ENCODE results near the gene MEF2A. TPM values are rescaled to one million over a fixed set of nuclear protein-coding genes. Genes with fewer than 3 reads are reported as not detected.
"Not testable (repeated sequence)": the region's sequence is repeated elsewhere in the genome, so short reads cannot be mapped to it uniquely, and the experiment has no call there.

MEF2A gene
- polyA plus RNA-seq, 6 donors from 2014 or later: 27.1 to 56.6 (median 40.9) TPM

DNA sequence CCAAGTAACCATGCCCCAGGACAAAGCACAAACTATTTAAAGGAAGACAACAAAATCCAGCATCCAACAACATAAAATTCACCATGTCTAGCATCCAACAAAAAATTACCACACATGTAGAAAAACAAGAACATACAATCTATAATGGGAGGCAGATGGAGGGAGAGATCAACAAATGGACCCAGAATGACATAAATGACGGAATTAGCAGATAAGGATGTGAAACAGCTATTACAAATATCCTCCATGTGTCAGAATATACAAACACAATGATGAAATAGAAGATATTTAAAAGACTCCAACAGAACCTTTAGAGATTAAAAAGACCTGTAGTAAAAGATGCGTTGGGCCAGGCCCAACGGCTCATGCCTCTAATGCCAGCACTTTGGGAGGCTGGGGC lies 156.6 kb downstream of the MEF2A start:
- H3K27ac Mint-ChIP-seq: no peak overlapping the region
- no peak for ATAC-seq (ENCODE audit: low read depth in 2 of 2)
- no peak for DNase-seq
- H3K9me3 Mint-ChIP-seq: no peaks in the 10 kb centered on the region
- no peaks in the 10 kb centered on the region for H3K27me3 Mint-ChIP-seq
- H3K36me3 Mint-ChIP-seq: no peaks in the 10 kb centered on the region
- peaks cover 25 to 34% (median 34%) of the 10 kb centered on the region in 3 donors for H3K4me1 Mint-ChIP-seq
- no peak overlapping the region for H3K4me3 Mint-ChIP-seq

GRCh38 chr15:99726333-99726732 lies 160.5 kb downstream of the MEF2A start:
- Mint-ChIP-seq H3K4me1 (peaks cover 0 to 7% (median 0%) of the 10 kb centered on the region in 3 donors), H3K27ac (peak overlapping the region in 1 of 6 donors; percentile 80), H3K27me3 (no peaks in the 10 kb centered on the region), H3K9me3 (no peaks in the 10 kb centered on the region), H3K4me3 (no peak overlapping the region), H3K36me3 (no peaks in the 10 kb centered on the region)
- ATAC-seq (ENCODE audit: low read depth in 2 of 2): no peak
- no peak for DNase-seq

- no peak for ATAC-seq (ENCODE audit: low read depth in 2 of 2)
- Mint-ChIP-seq H3K27me3 (no peaks in the 10 kb centered on the region), H3K4me1 (peaks cover 4 to 9% (median 5%) of the 10 kb centered on the region in 3 donors), H3K27ac (no peak overlapping the region), H3K4me3 (no peak overlapping the region), H3K9me3 (no peaks in the 10 kb centered on the region), H3K36me3 (no peaks in the 10 kb centered on the region)
- no peak for DNase-seq
These were observed 161.5 kb downstream of the MEF2A start for GRCh38 chr15:99727330-99727729.

DNA sequence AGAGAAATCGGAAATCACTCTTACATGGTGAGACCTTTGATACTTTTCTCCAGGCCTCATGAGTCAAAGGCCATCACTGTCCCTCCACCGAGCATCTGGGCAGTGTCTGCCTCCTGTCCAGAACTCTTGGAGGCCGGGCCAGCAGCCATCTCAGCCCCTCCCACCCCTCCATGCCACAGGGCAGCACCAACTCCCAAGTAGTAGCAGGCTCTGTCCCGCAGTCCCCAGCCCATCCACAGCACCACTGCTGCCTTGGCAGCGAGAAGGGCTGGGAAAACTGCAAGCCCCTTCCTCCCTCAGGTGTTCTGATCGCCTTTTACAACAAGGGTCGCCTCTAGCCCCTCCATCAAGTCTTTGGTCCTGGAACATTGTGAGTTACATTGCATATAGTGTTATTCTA lies 161.9 kb downstream of the MEF2A start:
- Mint-ChIP-seq H3K27ac (no peak overlapping the region), H3K4me3 (no peak overlapping the region), H3K27me3 (no peaks in the 10 kb centered on the region), H3K36me3 (no peaks in the 10 kb centered on the region), H3K9me3 (no peaks in the 10 kb centered on the region), H3K4me1 (peaks cover 6 to 9% (median 8%) of the 10 kb centered on the region in 3 donors)
- DNase-seq: no peak
- no peak for ATAC-seq (ENCODE audit: low read depth in 2 of 2)

DNA sequence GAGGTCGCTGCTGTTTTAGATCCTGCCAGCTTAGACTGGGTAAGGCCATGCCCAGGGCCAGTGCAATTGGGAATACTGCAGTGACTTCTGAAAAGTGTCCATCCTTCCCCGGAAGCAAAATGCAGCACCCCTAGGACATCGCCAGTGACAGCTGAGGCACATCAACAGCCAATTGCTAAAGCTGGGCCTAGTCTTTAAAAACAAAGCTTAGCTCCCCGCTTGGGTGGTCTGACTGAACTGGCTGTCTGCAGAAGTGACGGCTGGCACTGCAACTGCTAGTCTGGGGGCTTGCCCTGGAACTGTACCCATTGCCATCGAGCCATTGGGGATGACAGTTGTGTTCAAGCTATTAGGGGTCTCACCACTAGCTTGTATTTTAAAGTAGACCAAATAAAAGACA lies 163.1 kb downstream of the MEF2A start:
- no peak overlapping the region for H3K27ac Mint-ChIP-seq
- no peaks in the 10 kb centered on the region for H3K36me3 Mint-ChIP-seq

DNA sequence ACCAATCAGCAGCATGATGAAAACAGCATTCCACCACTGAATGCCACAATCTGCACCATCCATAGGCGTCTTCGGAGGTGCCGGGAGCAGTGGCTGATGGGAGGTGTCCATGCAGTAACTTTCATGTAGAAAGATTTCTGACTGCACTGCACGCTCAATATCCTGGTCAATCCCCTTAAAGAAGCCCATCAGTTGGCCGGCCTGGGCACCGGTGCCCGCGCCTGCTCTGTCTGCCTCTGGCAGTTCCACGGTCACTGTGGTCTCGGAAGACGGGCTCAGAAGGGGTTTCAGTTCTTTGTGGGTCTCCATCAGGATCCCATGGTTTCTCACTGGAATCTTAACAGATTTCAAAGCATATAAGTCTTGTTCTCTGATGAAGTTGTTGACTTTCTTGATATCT lies 163.5 kb downstream of the MEF2A start:
- no peak for DNase-seq
- H3K4me1 Mint-ChIP-seq: peaks cover 5 to 12% (median 8%) of the 10 kb centered on the region in 3 donors
- no peak overlapping the region for H3K27ac Mint-ChIP-seq
- H3K4me3 Mint-ChIP-seq: no peak overlapping the region
- H3K36me3 Mint-ChIP-seq: no peaks in the 10 kb centered on the region
- H3K27me3 Mint-ChIP-seq: no peaks in the 10 kb centered on the region
- H3K9me3 Mint-ChIP-seq: no peaks in the 10 kb centered on the region
- no peak for ATAC-seq (ENCODE audit: low read depth in 2 of 2)

More for the DNA sequence above, 163.1 kb downstream of the MEF2A start:
- H3K9me3 Mint-ChIP-seq: no peaks in the 10 kb centered on the region
- ATAC-seq (ENCODE audit: low read depth in 2 of 2): no peak
- H3K4me3 Mint-ChIP-seq: no peak overlapping the region
- no peaks in the 10 kb centered on the region for H3K27me3 Mint-ChIP-seq
- DNase-seq: no peak
- H3K4me1 Mint-ChIP-seq: peaks cover 6 to 11% (median 8%) of the 10 kb centered on the region in 3 donors

DNA sequence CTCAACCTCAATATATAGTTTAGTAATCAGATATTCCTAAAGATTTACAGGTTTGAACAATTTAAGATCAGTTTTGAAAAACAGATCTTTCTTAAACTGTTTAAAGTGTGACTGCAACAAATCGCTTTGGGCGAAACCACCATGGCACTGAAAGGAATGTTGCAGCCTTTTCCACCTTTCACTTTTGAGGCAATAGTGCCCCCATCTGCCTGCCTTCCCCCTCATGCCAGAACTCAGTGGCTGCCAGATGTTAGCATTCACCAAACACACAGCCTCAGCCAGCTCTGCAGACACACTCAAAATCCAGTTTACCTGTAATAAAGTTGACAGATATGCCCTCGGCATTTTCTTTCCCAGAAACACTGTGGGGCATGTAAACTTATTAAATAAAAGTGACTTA lies 164.1 kb downstream of the MEF2A start:
- Mint-ChIP-seq H3K27ac (no peak overlapping the region), H3K4me3 (peak overlapping the region in 1 of 8 donors; percentile 92), H3K27me3 (no peaks in the 10 kb centered on the region), H3K4me1 (peaks cover 5 to 12% (median 8%) of the 10 kb centered on the region in 3 donors), H3K9me3 (no peaks in the 10 kb centered on the region), H3K36me3 (no peaks in the 10 kb centered on the region)
- ATAC-seq (ENCODE audit: low read depth in 2 of 2): no peak
- no peak for DNase-seq

- DNase-seq (no peak), ATAC-seq (ENCODE audit: low read depth in 2 of 2) (no peak)
- H3K4me1 Mint-ChIP-seq: peaks cover 5 to 12% (median 8%) of the 10 kb centered on the region in 3 donors
- peak overlapping the region; percentile 47 to 95 (median 88) for H3K4me3 Mint-ChIP-seq
- no peaks in the 10 kb centered on the region for H3K36me3 Mint-ChIP-seq
- no peaks in the 10 kb centered on the region for H3K9me3 Mint-ChIP-seq
- no peak overlapping the region for H3K27ac Mint-ChIP-seq
- no peaks in the 10 kb centered on the region for H3K27me3 Mint-ChIP-seq
These were observed 165.7 kb downstream of the MEF2A start for GRCh38 chr15:99731336-99732123.

DNA sequence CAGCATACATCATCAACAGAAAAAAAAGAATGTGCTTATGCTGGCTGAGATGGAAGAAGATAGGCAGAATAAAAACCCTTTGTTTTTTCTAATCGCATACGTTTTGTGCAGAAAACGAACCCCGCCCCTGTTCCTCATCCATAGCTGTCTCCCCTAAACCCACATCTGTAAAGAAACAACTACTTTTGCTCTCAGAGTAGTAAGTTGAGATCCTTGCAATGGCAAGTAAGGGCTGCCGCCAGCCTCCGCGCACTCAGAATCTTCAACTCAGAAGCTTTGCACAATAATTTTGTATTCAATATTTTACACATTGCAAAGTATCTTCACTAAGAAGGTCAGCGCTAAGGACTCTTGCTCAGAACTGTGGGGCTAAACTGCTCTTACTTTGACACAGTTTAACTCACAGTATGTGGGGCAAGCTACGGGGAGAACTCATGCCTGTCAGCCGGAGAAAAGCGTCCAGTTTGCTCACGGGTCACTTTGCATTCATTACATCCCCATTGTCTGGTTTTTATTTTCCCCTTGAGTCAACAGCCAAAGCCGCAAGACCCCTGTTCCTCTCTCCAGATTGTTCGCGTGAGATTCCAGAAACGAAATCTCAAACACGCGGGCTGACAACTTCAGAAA lies 166.5 kb downstream of the MEF2A start:
- Mint-ChIP-seq H3K27ac (peak overlapping the region in 5 of 6 donors; percentile 26 to 93 (median 61)), H3K27me3 (no peaks in the 10 kb centered on the region), H3K4me1 (peaks cover 5 to 12% (median 8%) of the 10 kb centered on the region in 3 donors), H3K36me3 (no peaks in the 10 kb centered on the region), H3K9me3 (peaks cover 0 to under 1% (median 0%) of the 10 kb centered on the region in 7 donors), H3K4me3 (peak overlapping the region; percentile 75 to 95 (median 90))
- ATAC-seq (ENCODE audit: low read depth in 2 of 2) (no peak), DNase-seq (no peak)

- no peaks in the 10 kb centered on the region for H3K36me3 Mint-ChIP-seq
- no peaks in the 10 kb centered on the region for H3K27me3 Mint-ChIP-seq
- DNase-seq (no peak), ATAC-seq (ENCODE audit: low read depth in 2 of 2) (peak; percentile 29)
- peak overlapping the region in 4 of 6 donors; percentile 24 to 93 (median 34) for H3K27ac Mint-ChIP-seq
- peaks cover 0 to 1% (median 0%) of the 10 kb centered on the region in 7 donors for H3K9me3 Mint-ChIP-seq
- peak overlapping the region; percentile 75 to 95 (median 90) for H3K4me3 Mint-ChIP-seq
- peaks cover 5 to 12% (median 8%) of the 10 kb centered on the region in 3 donors for H3K4me1 Mint-ChIP-seq
These were observed 167.0 kb downstream of the MEF2A start for GRCh38 chr15:99732751-99733267.

DNA sequence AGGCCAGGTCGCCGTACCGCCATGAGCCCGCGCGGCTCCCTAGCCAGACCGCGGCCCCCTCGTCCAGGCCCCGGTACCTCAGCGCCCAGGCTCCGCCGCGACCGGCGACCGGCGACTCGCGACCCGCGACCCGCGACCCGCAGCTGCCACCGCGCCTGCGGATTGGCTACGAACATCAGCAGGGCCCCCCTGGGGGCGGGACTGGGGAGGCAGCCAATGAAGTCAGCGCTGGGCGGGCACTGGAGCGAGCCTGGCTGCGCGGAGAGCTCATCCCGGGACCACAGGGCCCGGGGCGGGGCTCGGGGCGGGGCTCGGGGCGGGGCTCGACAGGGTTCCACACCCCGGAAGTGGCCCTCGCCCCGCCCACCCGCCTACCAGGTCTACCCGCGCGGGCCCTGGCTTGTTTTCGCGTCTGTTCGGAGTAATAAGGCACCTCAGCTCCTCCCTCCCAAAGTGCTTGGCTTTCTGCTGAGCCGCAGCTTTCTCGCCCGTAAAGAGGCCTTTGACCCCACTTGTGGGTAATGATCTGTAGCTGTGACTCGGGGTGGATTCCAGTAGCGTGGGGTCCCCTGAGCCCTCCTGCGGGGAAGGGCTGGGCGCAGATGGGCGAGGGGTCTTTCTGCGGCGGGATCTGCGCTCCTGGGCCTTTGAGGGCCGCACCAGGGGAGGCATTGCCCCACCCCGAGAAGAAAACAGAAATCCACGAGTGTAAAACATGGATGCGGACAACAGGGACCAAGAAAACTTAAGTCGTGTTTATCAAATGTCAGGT lies 167.7 kb downstream of the MEF2A start, which contains the start of gene LYSMD4:
TSS of gene LYSMD4 (minus strand) at position 170 of the 772 bp plus-strand sequence. CDS start 1,438 bp downstream, outside the sequence.
- Mint-ChIP-seq H3K4me3 (peak within 1 kb of the TSS; percentile 81 to 95 (median 90)), H3K9me3 (peaks cover 0 to 1% (median 0%) of the 10 kb centered on the region in 7 donors), H3K4me1 (peaks cover 5 to 12% (median 8%) of the 10 kb centered on the region in 3 donors), H3K27me3 (no peaks in the 10 kb centered on the region), H3K27ac (peak within 1 kb of the TSS; percentile 57 to 93 (median 90)), H3K36me3 (no peaks in the 10 kb centered on the region)
- DNase-seq: peak; percentile 97
- peak; percentile 98 for ATAC-seq (ENCODE audit: low read depth in 2 of 2)

DNA sequence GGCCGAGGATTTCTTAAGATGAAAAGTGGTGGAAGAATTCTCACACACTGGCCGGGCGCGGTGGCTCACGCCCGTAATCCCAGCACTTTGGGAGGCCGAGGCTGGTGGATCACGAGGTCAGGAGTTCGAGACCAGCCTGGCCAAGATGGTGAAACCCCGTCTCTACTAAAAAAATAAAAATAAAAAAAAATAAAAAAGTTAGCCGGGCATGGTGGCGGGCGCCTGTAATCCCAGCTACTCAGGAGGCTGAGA lies 168.2 kb downstream of the MEF2A start:
- H3K27me3 Mint-ChIP-seq; ATAC-seq (ENCODE audit: low read depth in 2 of 2); H3K9me3 Mint-ChIP-seq; H3K36me3 Mint-ChIP-seq; DNase-seq: not testable (repeated sequence)
- Mint-ChIP-seq H3K4me1 (peaks cover 5 to 12% (median 8%) of the 10 kb centered on the region in 3 donors), H3K27ac (peak overlapping the region in 3 of 6 donors; percentile 44 to 91 (median 90)), H3K4me3 (peak overlapping the region; percentile 77 to 92 (median 89))

- H3K27ac Mint-ChIP-seq: peak overlapping the region in 2 of 6 donors; percentile 26 to 64
These were observed 168.8 kb downstream of the MEF2A start for GRCh38 chr15:99734575-99734974.

More at GRCh38 chr15:99734575-99734974, 168.8 kb downstream of the MEF2A start:
- DNase-seq (no peak), ATAC-seq (ENCODE audit: low read depth in 2 of 2) (no peak)
- no peaks in the 10 kb centered on the region for H3K36me3 Mint-ChIP-seq
- H3K9me3 Mint-ChIP-seq: peaks cover 0 to 1% (median 0%) of the 10 kb centered on the region in 7 donors
- H3K4me1 Mint-ChIP-seq: peaks cover 5 to 12% (median 8%) of the 10 kb centered on the region in 3 donors
- H3K27me3 Mint-ChIP-seq: peaks cover 0 to 6% (median 0%) of the 10 kb centered on the region in 3 donors
- H3K4me3 Mint-ChIP-seq: peak overlapping the region; percentile 7 to 92 (median 58)
